NCI-H345 (cell line): ENCODE data around the gene HIP1.
"Not testable (repeated sequence)": the region's sequence is repeated elsewhere in the genome, so short reads cannot be mapped to it uniquely, and the experiment has no call there.

ENCODE experiments used
- DNase-seq: peaks from one replicate; lab custom pipeline; 2025; lab: John Stamatoyannopoulos, UW

Gene HIP1

GRCh38 chr7:75614401-75614800 is 124.3 kb downstream of the HIP1 start:
- no peak for DNase-seq

GRCh38 chr7:75613351-75613750 is 125.4 kb downstream of the HIP1 start:
- DNase-seq: no peak

- no peak for DNase-seq
Observed at GRCh38 chr7:75611557-75612178, 127.1 kb downstream of the HIP1 start.

GRCh38 chr7:75609416-75609815 is 129.3 kb downstream of the HIP1 start:
- DNase-seq: not testable (repeated sequence)

- DNase-seq: no peak
Observed at GRCh38 chr7:75608451-75609122, 130.2 kb downstream of the HIP1 start.

- DNase-seq: no peak
Observed at GRCh38 chr7:75604408-75604807, 134.3 kb downstream of the HIP1 start.

GRCh38 chr7:75602831-75603230 is 135.9 kb downstream of the HIP1 start:
- not testable (repeated sequence) for DNase-seq

GRCh38 chr7:75601539-75601938 is 137.2 kb downstream of the HIP1 start:
- no peak for DNase-seq

GRCh38 chr7:75600748-75601147 is 138.0 kb downstream of the HIP1 start:
- not testable (repeated sequence) for DNase-seq

- DNase-seq: peak; percentile 89
Observed at GRCh38 chr7:75599244-75599781, 139.4 kb downstream of the HIP1 start.

- DNase-seq: no peak
Observed at GRCh38 chr7:75596727-75597614, 141.8 kb downstream of the HIP1 start.

GRCh38 chr7:75595766-75596165 is 143.0 kb downstream of the HIP1 start:
- no peak for DNase-seq

GRCh38 chr7:75593500-75594184 is 145.1 kb downstream of the HIP1 start:
- not testable (repeated sequence) for DNase-seq

- DNase-seq: no peak
Observed at GRCh38 chr7:75591467-75592255, 147.1 kb downstream of the HIP1 start.

GRCh38 chr7:75590373-75591005 is 148.3 kb downstream of the HIP1 start:
- no peak for DNase-seq

GRCh38 chr7:75584354-75584753 is 154.4 kb downstream of the HIP1 start:
- no peak for DNase-seq

- DNase-seq: no peak
Observed at GRCh38 chr7:75583255-75583654, 155.5 kb downstream of the HIP1 start.

GRCh38 chr7:75579899-75580298 is 158.8 kb downstream of the HIP1 start:
- no peak for DNase-seq

- DNase-seq: no peak
Observed at GRCh38 chr7:75578081-75578480, 160.7 kb downstream of the HIP1 start.

GRCh38 chr7:75575488-75576121 is 163.1 kb downstream of the HIP1 start:
- DNase-seq: no peak
